Activated effector memory CD4-positive, alpha-beta T cell treated with Interleukin-2 at 50 U/mL for 16 hours (primary cell): ENCODE data around the gene BLTP2.

Experiments
- DNase-seq: peaks from one replicate; pipeline ENCODE4 v3.0.0-alpha.2; 2020

BLTP2 gene

GRCh38 chr17:28597606-28598383 lies 47.2 kb downstream of the BLTP2 start:
- no peak for DNase-seq
